Stimulated activated CD4-positive, alpha-beta T cell treated with anti-CD3 and anti-CD28 coated beads, TNF-alpha, amount 100 ng/mL, for 1 hour (primary cell): ENCODE measurements around the gene RNU1-3.
A peak's percentile ranks its signal among the peaks of the same experiment; 100 is the strongest.
"Not testable (repeated sequence)": the region's sequence is repeated elsewhere in the genome, so short reads cannot be mapped to it uniquely, and the experiment has no call there.

Source experiments
- DNase-seq, 3 donors: peaks; one replicate each; pipeline ENCODE4 v3.0.0-alpha.2; 2020; ENCODE audit warnings: low read depth in 3 of 3, low spot score in 1 of 3

Gene RNU1-3

DNA sequence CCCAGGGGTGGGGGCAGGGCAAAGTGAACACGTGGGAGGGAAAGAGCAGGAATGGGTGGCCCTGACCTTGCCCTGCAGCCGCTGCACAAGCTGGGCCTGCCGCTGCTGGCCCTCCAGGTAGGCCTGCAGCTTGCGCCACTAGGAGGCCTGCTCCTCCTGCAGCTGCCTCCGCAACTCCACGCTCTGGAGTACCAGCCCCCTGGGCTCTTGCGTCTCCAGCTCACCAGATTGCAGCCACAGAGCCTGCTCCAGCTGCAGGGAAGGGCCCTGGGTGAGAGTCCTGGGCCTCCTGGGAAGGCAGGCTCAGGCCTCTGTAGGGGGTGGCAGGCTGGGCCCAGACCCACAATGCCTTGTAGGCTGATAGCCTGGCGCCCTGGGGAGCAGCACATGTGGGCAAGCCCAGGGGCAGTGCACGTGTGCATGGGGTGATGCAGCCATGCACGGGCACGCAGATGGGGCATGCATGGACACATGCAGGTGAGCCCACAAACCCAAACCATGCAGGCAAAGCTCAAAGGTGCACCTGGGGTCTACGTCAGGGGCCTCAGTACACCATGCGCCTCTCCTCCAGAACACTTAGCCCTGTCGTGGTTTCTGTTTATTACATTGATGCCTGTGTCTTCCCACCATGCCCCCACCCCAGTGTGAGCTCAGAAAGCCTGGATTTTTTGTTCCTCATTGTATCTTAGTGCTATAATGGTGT, 9.6 kb downstream of the RNU1-3 start:
- DNase-seq = not testable (repeated sequence)

DNA sequence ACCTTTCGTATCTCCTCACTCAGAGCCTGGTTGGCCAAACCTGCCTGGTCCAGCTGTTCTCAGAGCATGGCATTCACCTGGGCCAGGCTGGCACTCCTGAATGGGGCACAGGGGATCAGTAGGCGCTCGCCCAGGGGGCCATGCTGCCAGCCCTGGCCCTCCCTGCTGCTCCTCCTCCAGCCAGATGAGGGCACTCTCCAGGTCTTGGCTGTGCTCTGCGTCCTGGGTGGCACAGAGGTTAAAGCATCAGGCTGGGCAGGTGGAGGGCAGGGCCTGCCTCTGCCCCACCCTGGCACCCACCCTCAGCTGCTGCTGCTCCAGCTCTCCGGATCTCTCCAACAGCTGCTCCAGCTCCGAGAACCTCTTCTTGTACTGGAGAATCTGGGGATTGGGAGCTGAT, 10.2 kb downstream of the RNU1-3 start:
- DNase-seq = not testable (repeated sequence)

DNA sequence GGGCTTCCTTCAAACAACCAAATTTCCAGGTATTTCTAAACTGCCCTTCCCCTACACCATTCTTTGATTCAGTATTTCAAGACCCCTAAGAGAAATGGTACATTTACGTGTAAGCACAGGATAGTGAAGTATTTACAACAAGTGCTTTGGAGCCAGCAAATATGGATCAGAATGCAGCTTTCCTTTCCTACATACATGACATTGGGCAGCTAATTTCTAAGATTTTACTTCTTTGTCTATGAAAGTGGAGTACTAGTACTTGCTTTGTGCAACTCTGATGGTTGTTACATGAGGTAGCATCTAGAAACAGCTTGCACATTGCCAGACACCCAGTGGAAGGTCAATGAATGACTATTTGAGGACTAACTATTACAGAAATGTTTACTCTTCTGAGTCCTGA, 15.2 kb downstream of the RNU1-3 start:
- DNase-seq = not testable (repeated sequence)

DNA sequence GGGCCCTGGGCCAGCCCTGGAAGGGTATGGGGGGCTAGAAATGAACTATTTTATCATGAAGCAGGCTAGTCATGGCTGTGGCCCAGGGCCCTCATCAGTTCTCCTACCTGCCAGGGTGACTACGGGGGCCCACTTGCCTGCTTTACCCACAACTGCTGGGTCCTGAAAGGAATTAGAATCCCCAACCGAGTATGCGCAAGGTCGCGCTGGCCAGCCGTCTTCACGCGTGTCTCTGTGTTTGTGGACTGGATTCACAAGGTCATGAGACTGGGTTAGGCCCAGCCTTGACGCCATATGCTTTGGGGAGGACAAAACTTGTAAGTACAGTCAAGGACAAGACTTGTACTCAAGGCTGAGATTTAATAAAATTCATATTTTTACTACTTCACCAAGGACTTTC, 16.8 kb downstream of the RNU1-3 start:
- not testable (repeated sequence) for DNase-seq

DNA sequence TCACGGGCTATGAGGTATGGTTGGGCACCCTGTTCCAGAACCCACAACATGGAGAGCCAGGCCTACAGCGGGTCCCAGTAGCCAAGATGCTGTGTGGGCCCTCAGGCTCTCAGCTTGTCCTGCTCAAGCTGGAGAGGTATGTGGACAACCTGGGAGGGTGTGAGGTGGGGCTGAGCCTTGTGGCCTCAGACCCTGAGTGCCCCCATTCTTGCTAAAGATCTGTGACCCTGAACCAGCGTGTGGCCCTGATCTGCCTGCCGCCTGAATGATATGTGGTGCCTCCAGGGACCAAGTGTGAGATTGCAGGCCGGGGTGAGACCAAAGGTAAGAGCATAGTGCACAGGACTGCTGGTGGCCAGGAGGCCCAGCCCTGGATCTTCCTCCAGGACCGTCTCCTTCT, 17.4 kb downstream of the RNU1-3 start:
- DNase-seq = not testable (repeated sequence)

DNA sequence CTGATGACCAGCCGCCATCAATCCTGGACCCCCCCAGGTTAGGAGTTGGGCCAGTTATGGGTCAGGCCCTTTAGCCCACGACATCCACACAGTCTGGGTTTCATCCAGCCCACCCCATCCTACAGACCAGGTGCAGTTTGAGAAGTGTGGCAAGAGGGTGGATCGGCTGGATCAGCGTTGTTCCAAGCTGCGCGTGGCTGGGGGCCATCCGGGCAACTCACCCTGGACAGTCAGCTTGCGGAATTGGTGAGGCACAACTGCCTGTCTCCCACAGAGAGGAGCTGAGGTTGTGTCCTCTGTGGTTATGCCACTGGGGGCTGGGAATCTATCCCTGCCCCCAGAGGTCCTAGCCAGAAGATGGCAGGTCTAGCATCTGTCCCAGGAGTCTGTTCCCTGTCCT, 18.0 kb downstream of the RNU1-3 start:
- not testable (repeated sequence) for DNase-seq

DNA sequence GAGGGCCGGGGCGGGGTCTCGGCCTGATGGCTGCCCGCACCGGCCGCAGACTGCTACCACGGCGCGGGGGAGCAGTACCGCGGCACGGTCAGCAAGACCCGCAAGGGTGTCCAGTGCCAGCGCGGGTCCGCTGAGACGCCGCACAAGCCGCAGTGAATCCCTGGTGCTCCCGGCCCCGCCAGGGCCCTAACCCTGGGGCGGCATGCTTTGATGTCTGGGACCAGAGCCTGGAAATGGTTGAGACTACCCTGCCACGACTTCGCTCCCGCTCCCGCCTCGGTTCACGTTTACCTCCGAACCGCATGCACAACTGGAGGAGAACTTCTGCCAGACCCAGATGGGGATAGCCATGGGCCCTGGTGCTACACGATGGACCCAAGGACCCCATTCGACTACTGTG, 18.5 kb downstream of the RNU1-3 start:
- DNase-seq = not testable (repeated sequence)

- not testable (repeated sequence) for DNase-seq
Measured at GRCh38 chr1:16647179-16648176, 19.3 kb downstream of the RNU1-3 start.

- DNase-seq = not testable (repeated sequence)
Measured at GRCh38 chr1:16646716-16647115, 20.0 kb downstream of the RNU1-3 start.

DNA sequence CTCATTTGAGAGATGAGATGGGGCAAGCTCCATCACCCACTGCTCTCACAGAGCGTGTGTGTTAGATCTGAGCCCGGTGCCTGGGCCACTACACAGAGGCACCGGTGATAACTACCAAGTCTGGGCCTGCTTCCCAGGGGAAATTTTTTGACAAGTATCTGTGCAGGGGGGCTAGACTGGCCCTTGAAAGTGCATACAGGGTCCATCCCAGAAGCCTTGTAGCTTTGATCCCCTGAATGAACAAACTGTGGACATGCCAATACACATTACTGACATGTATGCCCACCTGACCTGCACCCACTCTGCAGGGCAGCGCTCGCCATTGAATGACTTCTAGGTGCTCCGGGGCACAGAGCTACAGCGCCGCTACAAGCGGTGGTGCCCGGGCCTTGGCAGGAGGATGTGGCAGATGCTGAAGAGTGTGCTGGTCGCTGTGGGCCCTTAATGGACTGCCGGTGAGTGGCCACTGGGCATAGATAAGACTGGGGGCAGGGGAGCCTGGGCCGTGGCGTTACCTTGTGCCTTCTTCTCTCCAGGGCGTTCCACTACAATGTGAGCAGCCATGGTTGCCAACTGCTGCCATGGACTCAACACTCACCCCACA, 20.6 kb downstream of the RNU1-3 start:
- not testable (repeated sequence) for DNase-seq

GRCh38 chr1:16645271-16646060, 21.3 kb downstream of the RNU1-3 start:
- DNase-seq = not testable (repeated sequence)

DNA sequence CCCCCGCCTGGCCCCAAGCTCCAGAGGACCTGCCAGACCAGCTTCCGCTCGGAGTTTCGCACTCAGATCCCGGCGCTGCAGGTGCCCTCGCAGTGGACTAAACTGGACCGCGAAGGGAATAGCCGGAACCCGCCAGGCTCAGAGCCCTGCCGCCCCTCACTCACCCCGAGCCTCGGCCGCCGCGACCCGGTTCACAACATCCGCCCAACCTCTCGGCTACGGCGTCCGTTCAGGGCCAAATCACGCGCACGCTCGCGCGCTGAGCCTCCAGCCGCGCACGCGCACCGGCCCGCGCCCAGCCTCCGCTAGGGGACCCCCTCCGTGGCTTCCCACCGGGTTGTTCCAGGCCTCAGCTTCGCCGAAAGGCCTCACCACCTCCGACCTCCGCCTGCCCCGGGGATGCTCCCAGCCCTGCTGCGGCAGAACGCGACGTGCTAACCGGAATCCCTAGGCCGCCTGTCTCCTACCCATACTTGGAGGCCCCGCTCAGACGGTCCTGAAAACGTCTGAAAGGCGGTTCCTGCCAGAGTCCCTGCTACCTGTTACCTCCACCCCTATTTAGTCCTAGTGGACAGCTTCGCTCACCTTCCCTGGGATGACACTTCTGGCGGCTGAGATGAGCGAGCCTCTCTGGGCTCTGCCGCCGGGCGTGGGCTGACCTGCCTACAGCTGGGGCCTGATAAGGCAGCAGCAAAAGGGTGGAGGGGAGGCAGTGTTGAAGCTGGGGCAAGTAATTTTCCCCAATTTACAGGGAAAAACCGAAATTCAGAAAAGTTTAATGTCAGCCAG, 22.1 kb downstream of the RNU1-3 start:
- peak; percentile 91 to 100 (median 100) for DNase-seq

- DNase-seq = peak in 1 of 3 donors; percentile 30
Measured at GRCh38 chr1:16644193-16644481, 22.6 kb downstream of the RNU1-3 start.

DNA sequence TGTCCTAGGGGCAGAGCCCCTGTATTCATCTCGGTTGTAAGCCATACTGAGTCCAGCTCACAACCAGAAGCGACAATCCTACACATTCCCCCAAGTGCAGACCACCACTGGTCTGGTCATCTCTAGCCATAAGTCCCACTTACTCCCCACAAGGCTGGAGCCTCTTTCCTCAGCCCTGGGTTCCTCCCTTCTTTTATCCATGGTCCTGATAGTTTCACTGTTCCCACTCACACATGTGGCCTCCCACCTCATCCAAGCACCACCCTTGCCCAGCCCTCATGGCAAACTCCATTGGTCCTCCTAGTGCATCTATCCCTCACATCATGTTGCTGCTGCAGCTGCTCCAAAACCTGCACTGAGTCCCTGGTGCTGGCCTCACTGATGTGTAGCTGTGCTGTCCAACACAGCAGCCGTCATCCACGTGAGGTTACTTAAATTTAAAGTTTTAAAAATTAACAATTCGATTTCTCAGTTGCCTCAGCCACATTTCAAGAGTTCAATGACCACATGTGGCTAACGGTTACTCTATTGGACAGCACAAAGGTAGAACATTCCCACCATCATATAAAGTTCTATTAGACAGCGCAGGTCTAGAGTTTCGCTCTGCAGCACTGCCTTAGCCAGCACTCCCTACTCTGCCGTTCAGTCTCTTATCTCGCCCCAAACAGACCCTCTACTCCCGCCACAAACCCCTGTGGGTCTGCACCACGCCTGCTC, 23.1 kb downstream of the RNU1-3 start:
- not testable (repeated sequence) for DNase-seq

DNA sequence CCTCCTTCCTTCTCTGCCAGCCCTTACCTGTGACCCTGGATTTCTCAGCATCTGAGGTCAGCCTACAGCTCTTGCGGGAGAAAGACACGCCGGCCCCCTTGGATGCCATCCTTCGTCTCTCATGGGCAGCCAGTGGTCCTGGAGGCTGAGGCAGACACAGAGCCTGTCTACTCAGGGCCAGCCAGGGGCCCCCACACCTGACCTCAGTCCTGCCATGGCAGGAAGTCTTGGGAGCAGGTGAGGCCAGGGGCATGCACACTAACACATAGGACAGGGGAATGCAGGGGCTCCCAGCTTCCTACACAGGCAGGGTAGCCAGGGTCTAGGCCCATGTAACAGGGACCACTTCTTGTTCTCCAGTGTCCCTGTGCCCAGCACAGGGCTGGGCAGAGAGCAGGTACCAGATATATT, 23.7 kb downstream of the RNU1-3 start:
- DNase-seq = not testable (repeated sequence)

DNA sequence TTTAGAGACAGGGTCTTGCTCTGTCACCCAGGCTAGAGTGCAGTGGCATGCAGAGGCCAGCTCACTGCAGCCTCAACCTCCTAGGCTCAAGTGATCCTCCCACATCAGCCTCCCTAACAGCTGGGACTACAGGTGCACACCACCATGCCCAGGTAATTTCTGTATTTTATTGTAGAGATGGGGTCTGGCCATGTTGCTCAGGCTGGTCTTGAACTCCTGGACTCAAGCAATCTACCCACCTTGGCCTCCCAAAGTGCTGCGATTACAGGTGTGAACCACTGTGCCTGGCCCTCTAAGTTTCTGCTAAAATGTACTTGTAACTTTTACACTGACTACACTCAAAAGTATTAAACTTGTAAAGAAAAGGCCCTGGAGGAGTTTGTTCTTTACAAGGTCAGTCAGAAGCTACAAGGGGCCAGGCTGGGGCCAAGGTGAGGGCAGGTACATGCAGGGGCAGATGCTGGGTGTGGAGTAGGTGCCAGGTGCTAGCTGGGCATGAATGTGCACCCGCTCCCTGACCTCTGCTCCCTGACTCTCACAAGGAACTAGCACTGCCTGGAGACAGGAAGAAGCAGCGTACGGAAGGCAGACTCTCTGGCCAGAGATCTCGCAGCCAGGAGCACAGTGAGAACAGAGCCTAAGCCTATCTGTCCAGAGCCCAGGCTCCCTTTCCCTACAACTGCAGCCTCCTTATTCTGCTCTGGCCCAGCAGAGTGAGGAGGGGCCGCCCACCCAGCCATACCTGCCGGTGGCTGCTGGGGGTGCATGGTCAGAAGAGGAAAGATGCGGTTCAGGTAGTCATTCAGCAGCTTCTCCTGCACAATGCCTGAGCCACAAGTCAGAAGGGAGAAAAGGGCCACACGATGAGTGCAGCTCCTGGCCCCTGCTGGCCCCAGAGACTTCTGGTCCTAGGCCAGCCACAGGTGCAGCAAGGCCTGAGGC, 24.5 kb downstream of the RNU1-3 start:
- not testable (repeated sequence) for DNase-seq

DNA sequence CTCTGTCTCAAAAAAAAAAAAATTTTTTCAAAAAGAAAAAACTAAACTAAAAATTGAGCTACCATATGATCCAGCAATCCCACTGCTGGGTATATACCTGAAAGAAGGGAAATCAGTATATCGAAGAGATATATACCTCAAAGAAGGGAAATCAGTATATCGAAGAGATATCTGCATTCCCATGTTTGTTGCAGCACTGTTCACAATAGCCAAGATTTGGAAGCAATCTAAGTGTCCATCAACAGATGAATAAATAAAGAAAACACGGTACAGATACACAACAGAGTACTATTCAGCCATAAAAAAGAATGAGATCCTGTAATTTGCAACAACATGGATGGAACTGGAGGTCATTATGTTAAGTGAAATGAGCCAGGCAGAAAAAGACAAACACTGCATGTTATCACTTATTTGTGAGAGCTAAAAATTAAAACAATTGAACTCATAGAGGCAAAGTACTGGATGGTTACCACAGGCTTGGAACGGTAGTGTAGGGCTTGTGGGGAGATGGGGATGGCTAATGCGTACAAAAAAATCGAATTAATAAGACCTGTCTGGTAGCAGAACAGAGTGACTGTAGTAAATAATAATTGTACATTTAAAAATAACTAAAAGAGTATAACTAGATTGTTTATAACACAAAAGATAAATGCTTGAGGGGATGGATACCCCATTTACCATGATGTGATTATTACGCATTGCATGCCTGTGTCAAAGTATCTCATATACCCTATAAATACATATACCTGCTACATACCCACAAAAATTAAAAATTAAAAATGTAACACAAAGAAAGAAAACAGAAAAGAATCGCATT, 25.4 kb downstream of the RNU1-3 start:
- not testable (repeated sequence) for DNase-seq
